Transverse colon (tissue), 4 donors: ENCODE measurements around the gene OMP. TPM values are rescaled to one million over a fixed set of nuclear protein-coding genes. Genes with fewer than 3 reads are reported as not detected.

Experiments used
- DNase-seq: peaks from one replicate; pipeline ENCODE4 v3.0.0-alpha.2; 2019
- H3K27ac ChIP-seq, 4 donors: fragments of 200-600 bp; sonication (generic); 2 replicates each; pipeline ENCODE4 v1.5.1; 2016 to 2018; ENCODE audit warnings: inconsistent platforms in 4 of 4
- H3K27me3 ChIP-seq: fragments of 200-600 bp; sonication (generic); 2 replicates; pipeline ENCODE4 v1.5.1; 2017; ENCODE audit warnings: inconsistent platforms
- H3K36me3 ChIP-seq, 4 donors: fragments of 200-600 bp; sonication (generic); 2 replicates each; pipeline ENCODE4 v1.5.1; 2017 to 2019; ENCODE audit warnings: inconsistent platforms in 4 of 4
- H3K4me1 ChIP-seq, 4 donors: fragments of 200-600 bp; sonication (generic); 2 replicates each; pipeline ENCODE4 v1.5.1; 2017 to 2020; ENCODE audit warnings: inconsistent platforms in 4 of 4
- H3K4me3 ChIP-seq, 4 donors: fragments of 200-600 bp; sonication (generic); 1 replicate in 1 of 4; 2 replicates in 3 of 4; pipeline versions ENCODE4 v1.5.1 to v1.6.1; 2017 to 2019; ENCODE audit warnings: inconsistent platforms in 4 of 4
- H3K9me3 ChIP-seq, 2 donors: fragments of 200-600 bp; sonication (generic); 2 replicates each; pipeline ENCODE4 v1.5.1; 2017 to 2019; ENCODE audit warnings: inconsistent platforms in 2 of 2
- EP300 ChIP-seq: sonication (generic); formaldehyde crosslinking; IDR thresholded peaks from one replicate; pipeline ENCODE4 v1.6.1; 2017; ENCODE audit warnings: antibody characterized with exemption, low read depth
- POLR2A ChIP-seq: fragments of 450-650 bp; IDR thresholded peaks from one replicate; pipeline ENCODE4 v1.6.1; 2016; ENCODE audit warnings: antibody characterized with exemption, mild to moderate bottlenecking, moderate library complexity
- POLR2AphosphoS5 ChIP-seq, 3 donors: sonication (generic); formaldehyde crosslinking; IDR thresholded peaks; one replicate each; pipeline ENCODE4 v1.6.1; 2016; ENCODE audit warnings: antibody characterized with exemption in 3 of 3
- WGBS, 2 donors: methylation state at CpG; one replicate each; pipeline ENCODE4 v1.1.5; 2018; ENCODE audit warnings: low coverage in 1 of 2; 5-methylcytosine and 5-hydroxymethylcytosine counted together
- in situ Hi-C, 4 donors: fragments of 200-750 bp; cut with MboI; loops; one replicate each; pipeline versions ENCODE4 v1.15.0 to v1.15.1; 2017; ENCODE audit warnings: low sequenced_read_pairs in 3 of 4, low pct_ligation_motif_present in 1 of 4, low pct_unique_long_range_greater_than_20kb in 1 of 4
- intact Hi-C: fragments of 100-400 bp; cut with DNase I; formaldehyde crosslinking; loops from one replicate; pipeline ENCODE4 v1.15.1; 2023; ENCODE audit warnings: low total_unique reads
- total RNA-seq, 4 donors: library from RNA; depleted of rRNA; stranded (reverse); fragments of >200 nt; gene quantifications; one replicate each; pipeline ENCODE4 v1.1.0, GENCODE V29; 2016
- TF ChIP-seq, protein P1 (sequence below), 5 experiments: fragments of 200-600 bp in 3 of 5; fragments of 450-650 bp in 2 of 5; sonication (generic) in 3 of 5; IDR thresholded peaks; 1 replicate in 2 of 5; 2 replicates in 3 of 5; pipeline ENCODE4 v1.5.1; 2016 to 2017; ENCODE audit warnings: antibody characterized with exemption in 5 of 5, inconsistent platforms in 3 of 5, mild to moderate bottlenecking in 2 of 5, moderate library complexity in 1 of 5

The OMP gene
- total RNA-seq, 4 donors from 2014 or later, result 16.0 to 126 (median 49.4) TPM

DNA sequence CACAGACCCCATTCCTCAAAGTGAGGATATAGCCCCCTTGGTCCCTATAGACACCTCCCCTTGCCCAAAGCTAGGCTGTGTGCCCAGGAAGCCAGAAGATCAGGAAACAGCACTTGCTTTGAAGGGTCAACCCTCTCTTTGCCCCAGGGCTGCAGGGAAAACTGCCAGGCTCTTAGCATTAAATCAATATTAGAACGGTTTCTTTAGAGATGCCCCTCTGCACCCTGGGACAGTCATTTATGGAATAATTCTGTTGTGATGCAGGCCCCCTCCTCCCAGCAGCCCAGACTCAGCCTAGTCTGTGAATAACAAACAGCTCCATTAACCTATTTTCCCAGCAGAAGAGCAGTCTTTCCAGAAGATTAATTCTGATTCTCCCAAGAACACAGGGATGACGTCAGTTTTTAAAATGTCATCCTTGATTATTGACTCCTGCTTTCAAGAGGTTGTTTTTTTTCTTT is 47.5 kb upstream of the OMP start:
- in situ Hi-C loops (no loop called here), intact Hi-C loops (no loop called here)
- peaks cover 0 to 7% (median under 1%) of the 10 kb centered on the region in 4 donors for H3K4me1 ChIP-seq

DNA sequence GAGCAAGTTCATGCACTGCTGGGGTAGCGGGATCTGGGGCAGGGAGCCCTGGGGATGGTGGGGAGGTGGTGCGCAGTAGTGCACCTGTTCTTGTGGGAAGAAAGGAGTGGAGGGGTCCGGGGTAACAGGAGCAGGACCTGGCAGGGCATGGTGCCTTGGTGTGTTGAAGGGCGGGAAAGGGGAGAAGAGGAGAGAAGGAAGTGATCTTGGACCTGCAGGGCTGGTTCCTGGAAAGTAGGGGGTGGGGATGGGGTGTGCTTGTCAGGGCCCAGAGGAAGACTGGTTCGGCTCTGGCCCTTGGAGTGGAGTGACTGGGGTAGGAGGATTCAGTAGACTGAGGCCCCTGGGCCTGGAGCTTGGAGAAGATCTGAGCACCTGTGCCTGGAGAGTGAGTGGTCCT is 46.7 kb upstream of the OMP start:
- H3K4me1 ChIP-seq, result peaks cover 0 to 14% (median 5%) of the 10 kb centered on the region in 4 donors
- no peaks in the 10 kb centered on the region for H3K27me3 ChIP-seq
- H3K36me3 ChIP-seq, result no peaks in the 10 kb centered on the region
- no peak overlapping the region for H3K4me3 ChIP-seq
- H3K27ac ChIP-seq, result no peak overlapping the region
- intact Hi-C loops (no loop called here), in situ Hi-C loops (no loop called here)
- 93 to 95% methylated on average over 4 to 5 of the region's 5 CpGs for WGBS, 2 donors
- TF ChIP-seq POLR2A, result no peak
- no peak for TF ChIP-seq EP300
- no peak for TF ChIP-seq POLR2AphosphoS5 (IDR thresholded peaks at IDR 0.05)
- TF ChIP-seq, protein P1, sequence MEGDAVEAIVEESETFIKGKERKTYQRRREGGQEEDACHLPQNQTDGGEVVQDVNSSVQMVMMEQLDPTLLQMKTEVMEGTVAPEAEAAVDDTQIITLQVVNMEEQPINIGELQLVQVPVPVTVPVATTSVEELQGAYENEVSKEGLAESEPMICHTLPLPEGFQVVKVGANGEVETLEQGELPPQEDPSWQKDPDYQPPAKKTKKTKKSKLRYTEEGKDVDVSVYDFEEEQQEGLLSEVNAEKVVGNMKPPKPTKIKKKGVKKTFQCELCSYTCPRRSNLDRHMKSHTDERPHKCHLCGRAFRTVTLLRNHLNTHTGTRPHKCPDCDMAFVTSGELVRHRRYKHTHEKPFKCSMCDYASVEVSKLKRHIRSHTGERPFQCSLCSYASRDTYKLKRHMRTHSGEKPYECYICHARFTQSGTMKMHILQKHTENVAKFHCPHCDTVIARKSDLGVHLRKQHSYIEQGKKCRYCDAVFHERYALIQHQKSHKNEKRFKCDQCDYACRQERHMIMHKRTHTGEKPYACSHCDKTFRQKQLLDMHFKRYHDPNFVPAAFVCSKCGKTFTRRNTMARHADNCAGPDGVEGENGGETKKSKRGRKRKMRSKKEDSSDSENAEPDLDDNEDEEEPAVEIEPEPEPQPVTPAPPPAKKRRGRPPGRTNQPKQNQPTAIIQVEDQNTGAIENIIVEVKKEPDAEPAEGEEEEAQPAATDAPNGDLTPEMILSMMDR (IDR thresholded peaks at IDR 0.05), result no peak
- no peak for DNase-seq
- H3K9me3 ChIP-seq, result peaks cover 10 to 16% of the 10 kb centered on the region in 2 donors

More for the DNA sequence above, 47.5 kb upstream of the OMP start:
- no peak overlapping the region for H3K27ac ChIP-seq
- no peak overlapping the region for H3K4me3 ChIP-seq
- H3K27me3 ChIP-seq, result no peaks in the 10 kb centered on the region
- no peak for DNase-seq
- TF ChIP-seq POLR2AphosphoS5 (IDR thresholded peaks at IDR 0.05) (no peak), EP300 (no peak), POLR2A (no peak)
- TF ChIP-seq, protein P1 (IDR thresholded peaks at IDR 0.05), result no peak
- no peaks in the 10 kb centered on the region for H3K36me3 ChIP-seq
- H3K9me3 ChIP-seq, result peaks cover 10 to 16% of the 10 kb centered on the region in 2 donors
- 56 to 85% methylated on average over 2 of the region's 2 CpGs for WGBS, 2 donors

DNA sequence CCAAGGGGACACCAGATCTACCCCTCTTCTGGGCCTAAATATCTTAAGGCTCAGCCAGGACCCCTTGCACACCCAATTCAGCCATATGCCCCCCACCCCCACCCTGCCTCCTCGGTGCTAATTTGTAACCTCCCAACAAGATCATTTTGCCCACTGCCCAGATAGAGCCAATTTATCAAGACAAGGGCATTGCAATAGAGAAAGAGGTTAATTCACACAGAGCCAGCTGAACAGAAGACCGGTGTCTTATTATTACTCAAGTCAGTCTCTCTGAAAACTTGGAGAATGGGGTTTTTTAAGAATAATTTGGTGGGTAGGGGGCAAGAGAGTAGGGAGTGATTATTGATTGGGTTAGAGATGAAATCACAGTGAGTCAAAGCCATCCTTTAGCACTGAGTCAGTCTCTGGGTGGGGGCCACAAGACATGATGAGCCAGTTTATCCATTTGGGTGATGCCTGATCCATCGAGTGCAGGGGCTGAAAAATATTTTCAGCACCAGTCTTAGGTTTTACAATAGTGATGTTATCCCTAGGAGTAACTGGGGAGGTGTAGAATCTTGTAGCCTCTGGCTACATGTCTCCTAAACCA is 45.7 kb upstream of the OMP start:
- intact Hi-C loops (no loop called here), in situ Hi-C loops (no loop called here)
- DNase-seq, result no peak
- WGBS, 2 donors, result 77 to 100% methylated on average over 1 to 3 of the region's 3 CpGs
- no peaks in the 10 kb centered on the region for H3K36me3 ChIP-seq
- H3K9me3 ChIP-seq, result peaks cover 10 to 16% of the 10 kb centered on the region in 2 donors
- H3K4me1 ChIP-seq, result peaks cover 0 to 14% (median 5%) of the 10 kb centered on the region in 4 donors
- no peak overlapping the region for H3K4me3 ChIP-seq
- TF ChIP-seq EP300, result no peak
- no peak for TF ChIP-seq POLR2AphosphoS5 (IDR thresholded peaks at IDR 0.05)
- TF ChIP-seq, protein P1 (IDR thresholded peaks at IDR 0.05), result no peak
- TF ChIP-seq POLR2A, result no peak
- no peak overlapping the region for H3K27ac ChIP-seq
- no peaks in the 10 kb centered on the region for H3K27me3 ChIP-seq

DNA sequence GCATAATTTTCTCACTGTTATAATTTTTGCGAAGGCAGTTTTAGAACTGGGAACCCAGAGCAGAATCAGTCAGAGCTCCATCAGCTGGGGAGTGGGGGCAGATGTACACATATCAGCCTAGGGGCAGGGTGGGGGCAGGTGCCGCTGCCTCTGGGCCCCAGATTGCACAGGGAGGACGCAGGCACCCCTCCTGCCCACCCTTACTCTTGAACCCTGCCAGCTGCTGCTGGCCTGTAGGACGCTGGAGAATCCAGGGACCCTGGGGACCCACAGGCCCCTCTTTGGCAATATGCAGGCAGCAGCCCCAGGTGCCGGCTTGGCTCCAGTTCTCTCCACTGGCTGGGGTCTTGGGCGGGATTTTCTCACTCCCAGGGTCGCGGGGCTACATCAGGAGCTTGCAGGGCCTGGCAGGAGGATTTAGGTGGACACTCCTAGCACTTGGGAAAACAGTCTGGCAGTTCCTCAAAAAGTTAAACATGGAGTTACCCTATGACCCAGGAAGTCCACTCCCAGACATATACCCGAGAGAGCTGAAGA is 44.6 kb upstream of the OMP start:
- 78 to 100% methylated on average over 1 to 9 of the region's 9 CpGs for WGBS, 2 donors
- peaks cover 0 to 21% (median 7%) of the 10 kb centered on the region in 4 donors for H3K4me1 ChIP-seq
- no peak for DNase-seq
- H3K9me3 ChIP-seq, result peaks cover 10 to 16% of the 10 kb centered on the region in 2 donors
- TF ChIP-seq EP300, result no peak
- no peak for TF ChIP-seq POLR2AphosphoS5 (IDR thresholded peaks at IDR 0.05)
- no peak for TF ChIP-seq POLR2A
- TF ChIP-seq, protein P1 (IDR thresholded peaks at IDR 0.05), result no peak
- no peaks in the 10 kb centered on the region for H3K36me3 ChIP-seq
- intact Hi-C loops, result no loop called here
- no peak overlapping the region for H3K4me3 ChIP-seq
- no peaks in the 10 kb centered on the region for H3K27me3 ChIP-seq
- in situ Hi-C loops, result no loop called here
- H3K27ac ChIP-seq, result no peak overlapping the region
